Stimulated activated CD8-positive, alpha-beta memory T cell treated with anti-CD3 and anti-CD28 coated beads, Interleukin-4, amount 100 ng/mL, for 4 hours (primary cell): ENCODE data around the gene ZSWIM6.

ENCODE experiments used
- DNase-seq, 2 donors: peaks; one replicate each; pipeline ENCODE4 v3.0.0-alpha.2; 2020; ENCODE audit warnings: low read depth in 2 of 2, low spot score in 1 of 2

The ZSWIM6 gene

GRCh38 chr5:61526207-61526519, 194.1 kb downstream of the ZSWIM6 start:
- DNase-seq, result no peak

DNA sequence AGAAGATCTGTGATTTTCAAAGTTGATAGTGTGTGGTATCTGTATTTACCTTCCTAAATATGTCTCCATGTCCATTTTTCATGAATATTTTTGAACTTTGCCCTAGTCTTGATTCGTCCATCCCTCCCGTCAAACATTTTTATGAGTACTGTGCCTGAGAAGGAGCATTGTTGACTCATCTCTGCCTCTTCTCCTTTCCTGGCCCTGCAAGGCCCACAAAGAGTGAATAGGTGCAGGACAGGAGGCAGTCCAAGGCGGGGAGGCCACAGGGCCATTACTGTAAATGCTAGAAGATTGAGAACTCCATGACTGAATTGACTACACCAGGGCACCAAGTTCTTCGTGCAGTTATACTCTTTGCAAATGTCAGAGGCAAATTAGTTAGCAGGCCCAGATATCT, 200.9 kb downstream of the ZSWIM6 start:
- no peak for DNase-seq

- DNase-seq, result no peak
Observed at GRCh38 chr5:61534481-61535267, 202.6 kb downstream of the ZSWIM6 start.

- DNase-seq, result no peak
Observed at GRCh38 chr5:61535828-61536227, 203.8 kb downstream of the ZSWIM6 start.

DNA sequence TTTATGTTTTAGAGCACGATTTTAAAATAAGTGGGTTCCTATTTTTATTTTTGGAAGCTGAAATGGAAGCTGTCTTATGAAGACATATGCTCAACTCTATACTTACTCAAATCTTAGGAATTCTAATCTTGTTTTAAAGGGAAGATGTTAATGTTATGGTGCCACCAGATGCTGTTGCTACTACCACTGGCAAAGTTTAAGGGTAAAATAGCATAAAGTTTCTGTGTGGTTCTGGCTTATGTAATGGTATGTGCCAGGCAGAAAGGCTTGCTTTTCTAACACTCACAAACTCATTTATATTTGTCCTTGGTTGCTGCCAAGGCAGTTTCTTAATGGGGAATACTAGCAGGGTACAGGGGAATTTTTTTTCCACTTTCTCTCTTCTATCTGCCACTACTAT, 204.9 kb downstream of the ZSWIM6 start:
- DNase-seq, result no peak

GRCh38 chr5:61538722-61539501, 206.9 kb downstream of the ZSWIM6 start:
- DNase-seq, result no peak

DNA sequence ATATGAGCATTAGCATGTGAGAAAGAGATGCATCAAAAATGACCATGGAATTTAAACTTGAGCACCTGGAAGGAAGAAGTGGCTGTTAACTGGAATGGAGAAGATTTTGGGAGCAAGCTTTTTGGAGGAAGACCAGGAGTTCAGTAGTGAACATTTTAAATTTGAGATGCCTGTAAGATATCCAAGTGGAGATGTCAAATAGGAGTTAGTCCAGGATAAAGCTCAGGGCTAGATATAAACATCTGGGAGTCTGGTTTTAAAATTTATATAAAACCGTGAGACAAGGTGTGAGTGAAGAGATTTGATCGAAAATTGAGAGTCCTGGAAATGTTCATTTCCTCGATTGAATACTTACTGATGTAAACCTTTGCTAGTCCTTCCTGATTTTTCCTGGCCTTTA, 217.5 kb downstream of the ZSWIM6 start:
- DNase-seq, result no peak

DNA sequence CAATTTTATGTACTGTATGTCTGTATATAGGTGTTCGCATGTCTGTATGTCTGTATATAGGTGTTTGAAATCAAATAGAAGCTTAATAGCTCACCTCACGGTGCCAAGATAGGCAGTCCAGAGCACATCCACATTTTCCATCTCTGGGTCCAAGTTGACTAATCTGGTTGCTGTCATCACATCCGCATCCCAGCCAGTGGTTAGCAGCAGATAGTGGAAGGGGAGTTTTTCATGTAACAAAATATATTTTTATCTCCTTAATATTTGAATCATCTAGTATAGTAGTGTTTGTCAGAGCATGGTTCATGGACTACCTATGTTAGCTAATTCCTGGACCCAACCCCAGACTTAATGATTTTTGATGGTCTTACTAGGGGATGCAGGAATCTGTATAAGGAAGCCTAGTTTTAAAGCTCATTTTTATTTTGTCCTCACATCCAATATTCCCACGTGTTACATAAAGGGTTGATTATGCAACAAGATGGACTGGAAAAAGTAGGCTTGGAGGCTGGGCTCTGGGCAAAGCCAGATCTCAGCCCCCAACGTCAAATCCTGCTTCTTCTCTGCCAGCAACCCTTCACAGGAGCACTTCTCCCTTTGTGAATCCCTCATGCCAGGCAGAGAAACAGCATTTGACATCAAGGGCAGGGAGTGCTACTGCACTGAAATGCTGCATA, 219.7 kb downstream of the ZSWIM6 start:
- DNase-seq, result no peak

DNA sequence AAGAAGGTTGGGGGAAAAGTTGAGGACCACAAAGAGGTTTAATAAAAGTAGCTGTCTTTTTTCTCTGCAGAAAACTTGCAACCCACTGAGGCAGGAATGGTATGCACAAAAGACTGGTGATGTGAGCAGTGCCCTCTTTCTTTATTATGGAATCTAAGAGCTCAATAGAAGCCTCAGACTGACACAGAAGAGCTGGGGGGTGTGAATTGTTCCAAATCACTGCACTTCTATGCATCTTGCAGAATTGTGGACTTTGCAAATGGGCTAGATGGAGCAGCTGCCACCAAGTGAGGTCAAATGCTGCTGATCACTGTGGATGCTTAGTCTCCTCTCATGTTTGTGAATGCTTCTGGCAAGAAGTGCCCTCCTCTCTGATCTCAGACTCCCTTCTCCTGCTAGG, 227.1 kb downstream of the ZSWIM6 start:
- no peak for DNase-seq

- DNase-seq, result no peak
Observed at GRCh38 chr5:61559722-61560121, 227.7 kb downstream of the ZSWIM6 start.

GRCh38 chr5:61563401-61563800, 231.3 kb downstream of the ZSWIM6 start:
- DNase-seq, result no peak

- DNase-seq, result no peak
Observed at GRCh38 chr5:61567337-61567736, 235.3 kb downstream of the ZSWIM6 start.

DNA sequence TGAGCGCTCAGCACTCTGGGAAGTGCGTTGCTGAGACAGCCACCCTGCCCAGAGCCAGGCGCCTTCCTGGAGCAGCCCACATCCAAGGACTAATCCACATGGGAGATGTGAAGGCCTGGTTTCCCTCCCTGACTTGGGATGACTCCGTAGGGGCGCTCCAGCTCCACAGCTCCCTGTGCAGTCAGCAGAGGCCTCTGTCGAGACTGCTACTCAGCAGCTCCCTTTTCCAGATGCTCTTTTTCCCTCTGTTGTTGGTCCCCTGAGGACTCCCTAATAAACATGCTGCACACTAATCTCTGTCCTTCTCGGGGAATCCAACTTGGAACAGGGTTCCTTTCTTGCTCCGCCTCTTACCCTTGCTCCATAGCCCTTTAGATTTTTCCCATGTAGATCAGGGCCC, 237.3 kb downstream of the ZSWIM6 start:
- DNase-seq, result no peak

DNA sequence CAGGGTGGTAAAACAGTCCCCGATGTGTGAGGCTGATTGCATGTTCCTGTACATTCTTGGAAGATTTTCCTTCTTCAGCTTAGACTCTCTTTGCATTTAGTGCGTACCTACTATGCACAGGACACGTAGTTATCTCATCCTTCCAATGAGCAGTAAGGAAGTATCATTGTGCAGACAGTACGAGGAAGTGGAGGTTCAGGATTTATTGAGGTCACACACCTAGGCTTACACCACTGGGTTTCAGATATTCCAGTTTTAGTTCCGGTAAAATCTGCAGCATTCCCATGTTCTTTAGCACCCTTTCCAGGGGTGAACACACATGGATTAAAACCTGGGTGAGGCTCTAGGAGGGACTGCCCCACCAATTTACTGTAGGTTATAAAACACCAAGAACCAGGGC, 238.7 kb downstream of the ZSWIM6 start:
- no peak for DNase-seq

DNA sequence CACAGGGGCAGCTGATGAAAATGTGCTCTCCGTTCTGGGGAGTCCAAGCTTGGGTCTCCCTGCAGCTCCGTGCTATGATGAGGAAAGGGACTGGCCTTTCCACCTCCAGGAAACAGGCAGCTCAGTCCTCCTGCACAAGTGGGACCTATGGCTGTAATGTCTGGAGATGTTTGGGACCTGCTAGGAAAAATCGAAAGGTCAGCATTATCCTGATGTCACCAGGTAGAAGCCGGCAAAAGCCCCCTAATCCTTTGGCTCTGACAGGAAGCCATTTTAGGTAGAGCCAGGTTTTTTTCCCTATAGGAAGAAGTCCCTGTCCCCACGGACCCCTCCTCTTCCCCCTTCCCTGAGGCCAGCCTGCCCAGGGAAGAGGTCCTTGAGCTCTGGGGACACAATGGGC, 240.9 kb downstream of the ZSWIM6 start:
- no peak for DNase-seq

GRCh38 chr5:61575103-61575502, 243.0 kb downstream of the ZSWIM6 start:
- DNase-seq, result no peak

DNA sequence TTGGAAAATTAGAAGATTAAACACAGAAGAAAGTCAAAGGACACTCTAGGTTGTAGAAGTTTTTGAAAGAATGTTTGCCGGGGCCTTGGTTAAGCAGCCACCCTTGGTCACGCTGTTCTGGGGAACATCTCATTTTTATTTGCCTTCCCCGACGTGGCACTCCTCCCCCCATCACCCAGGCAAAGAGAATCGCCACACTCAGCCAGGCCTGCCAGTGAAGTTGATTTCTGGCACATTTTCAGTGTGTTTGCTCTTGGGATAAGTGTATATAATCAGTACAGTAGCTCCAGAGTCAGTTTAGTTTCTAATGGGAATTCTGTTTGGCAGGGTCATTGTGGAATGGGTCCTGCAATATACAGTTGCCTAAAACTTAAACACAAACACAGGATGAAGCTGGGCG, 243.5 kb downstream of the ZSWIM6 start:
- DNase-seq, result no peak

DNA sequence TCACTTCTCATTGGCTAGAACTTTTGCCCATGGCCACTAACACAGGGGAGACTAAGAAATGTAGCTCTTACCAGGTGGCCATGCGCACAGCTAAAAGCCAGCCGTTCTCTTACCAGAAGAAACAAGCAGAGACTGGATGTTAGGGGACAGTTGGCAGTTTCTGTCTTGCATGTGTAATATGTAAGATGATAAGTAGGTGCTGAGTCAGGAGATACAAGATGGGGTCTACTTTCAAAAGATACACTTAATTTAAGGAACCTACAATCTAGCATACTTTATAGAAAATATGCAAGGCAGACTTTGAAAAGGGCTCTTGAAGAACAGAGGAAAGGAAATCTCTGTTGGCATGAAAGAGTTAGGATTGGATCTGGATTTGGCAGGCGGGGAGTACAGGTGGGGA, 244.5 kb downstream of the ZSWIM6 start:
- DNase-seq, result no peak

GRCh38 chr5:61578858-61579503, 246.9 kb downstream of the ZSWIM6 start:
- DNase-seq, result no peak

GRCh38 chr5:61582205-61582820, 250.3 kb downstream of the ZSWIM6 start:
- no peak for DNase-seq

GRCh38 chr5:61582887-61583286, 250.8 kb downstream of the ZSWIM6 start:
- no peak for DNase-seq
